ENCODE data around the gene GPR108.

GRCh38 chr19:6761053-6761676 lies 23.8 kb upstream of the GPR108 start:
- TF ChIP-seq, protein P1, sequence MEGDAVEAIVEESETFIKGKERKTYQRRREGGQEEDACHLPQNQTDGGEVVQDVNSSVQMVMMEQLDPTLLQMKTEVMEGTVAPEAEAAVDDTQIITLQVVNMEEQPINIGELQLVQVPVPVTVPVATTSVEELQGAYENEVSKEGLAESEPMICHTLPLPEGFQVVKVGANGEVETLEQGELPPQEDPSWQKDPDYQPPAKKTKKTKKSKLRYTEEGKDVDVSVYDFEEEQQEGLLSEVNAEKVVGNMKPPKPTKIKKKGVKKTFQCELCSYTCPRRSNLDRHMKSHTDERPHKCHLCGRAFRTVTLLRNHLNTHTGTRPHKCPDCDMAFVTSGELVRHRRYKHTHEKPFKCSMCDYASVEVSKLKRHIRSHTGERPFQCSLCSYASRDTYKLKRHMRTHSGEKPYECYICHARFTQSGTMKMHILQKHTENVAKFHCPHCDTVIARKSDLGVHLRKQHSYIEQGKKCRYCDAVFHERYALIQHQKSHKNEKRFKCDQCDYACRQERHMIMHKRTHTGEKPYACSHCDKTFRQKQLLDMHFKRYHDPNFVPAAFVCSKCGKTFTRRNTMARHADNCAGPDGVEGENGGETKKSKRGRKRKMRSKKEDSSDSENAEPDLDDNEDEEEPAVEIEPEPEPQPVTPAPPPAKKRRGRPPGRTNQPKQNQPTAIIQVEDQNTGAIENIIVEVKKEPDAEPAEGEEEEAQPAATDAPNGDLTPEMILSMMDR (optimal IDR thresholded peaks at IDR 0.05 in 1 of 3, IDR thresholded peaks at IDR 0.05 in 1 of 3, conservative IDR thresholded peaks at IDR 0.05 in 1 of 3; ENCODE audit: extremely low read depth in 1 of 3, insufficient read depth in 2 of 3, low read length in 3 of 3): no peak
- TF ChIP-seq EZH2 (IDR thresholded peaks at IDR 0.05; ENCODE audit: low read length): no peak

All from keratinocyte (primary cell).